ENCODE results near the gene ZBP1.

Gene ZBP1

DNA sequence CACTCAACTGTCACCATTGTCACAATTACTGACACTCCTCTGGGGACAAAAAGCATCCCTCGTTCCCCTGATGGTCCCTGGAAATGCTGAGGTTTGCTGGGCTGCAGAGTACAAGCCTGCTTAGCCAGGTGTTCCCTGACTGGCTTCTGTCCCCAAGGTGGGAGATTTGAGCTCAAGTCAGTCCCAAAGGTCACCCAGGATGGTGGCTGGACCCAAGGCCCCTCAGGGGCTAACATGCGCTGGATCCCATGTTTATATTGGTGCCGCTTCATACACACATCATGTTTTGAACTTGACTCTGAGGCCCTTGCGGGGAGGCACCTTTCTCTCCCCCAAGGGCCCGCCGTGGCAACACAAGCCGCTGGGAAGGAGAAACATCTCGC lies 45.4 kb upstream of the ZBP1 start:
- no peak overlapping the region for H3K4me3 ChIP-seq (ENCODE audit: control insufficient read depth, low read depth, low read length)
- DNase-seq (ENCODE audit: low read depth): no peak
- TF ChIP-seq, protein P1, sequence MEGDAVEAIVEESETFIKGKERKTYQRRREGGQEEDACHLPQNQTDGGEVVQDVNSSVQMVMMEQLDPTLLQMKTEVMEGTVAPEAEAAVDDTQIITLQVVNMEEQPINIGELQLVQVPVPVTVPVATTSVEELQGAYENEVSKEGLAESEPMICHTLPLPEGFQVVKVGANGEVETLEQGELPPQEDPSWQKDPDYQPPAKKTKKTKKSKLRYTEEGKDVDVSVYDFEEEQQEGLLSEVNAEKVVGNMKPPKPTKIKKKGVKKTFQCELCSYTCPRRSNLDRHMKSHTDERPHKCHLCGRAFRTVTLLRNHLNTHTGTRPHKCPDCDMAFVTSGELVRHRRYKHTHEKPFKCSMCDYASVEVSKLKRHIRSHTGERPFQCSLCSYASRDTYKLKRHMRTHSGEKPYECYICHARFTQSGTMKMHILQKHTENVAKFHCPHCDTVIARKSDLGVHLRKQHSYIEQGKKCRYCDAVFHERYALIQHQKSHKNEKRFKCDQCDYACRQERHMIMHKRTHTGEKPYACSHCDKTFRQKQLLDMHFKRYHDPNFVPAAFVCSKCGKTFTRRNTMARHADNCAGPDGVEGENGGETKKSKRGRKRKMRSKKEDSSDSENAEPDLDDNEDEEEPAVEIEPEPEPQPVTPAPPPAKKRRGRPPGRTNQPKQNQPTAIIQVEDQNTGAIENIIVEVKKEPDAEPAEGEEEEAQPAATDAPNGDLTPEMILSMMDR (conservative IDR thresholded peaks at IDR 0.05; ENCODE audit: control insufficient read depth, insufficient read depth, low read depth, low read length): no peak

- no peak for DNase-seq (ENCODE audit: low read depth)
- TF ChIP-seq, protein P1 (conservative IDR thresholded peaks at IDR 0.05; ENCODE audit: control insufficient read depth, insufficient read depth, low read depth, low read length): no peak
- H3K4me3 ChIP-seq (ENCODE audit: control insufficient read depth, low read depth, low read length): no peak overlapping the region
These were observed 44.8 kb upstream of the ZBP1 start for GRCh38 chr20:57664924-57665588.

DNA sequence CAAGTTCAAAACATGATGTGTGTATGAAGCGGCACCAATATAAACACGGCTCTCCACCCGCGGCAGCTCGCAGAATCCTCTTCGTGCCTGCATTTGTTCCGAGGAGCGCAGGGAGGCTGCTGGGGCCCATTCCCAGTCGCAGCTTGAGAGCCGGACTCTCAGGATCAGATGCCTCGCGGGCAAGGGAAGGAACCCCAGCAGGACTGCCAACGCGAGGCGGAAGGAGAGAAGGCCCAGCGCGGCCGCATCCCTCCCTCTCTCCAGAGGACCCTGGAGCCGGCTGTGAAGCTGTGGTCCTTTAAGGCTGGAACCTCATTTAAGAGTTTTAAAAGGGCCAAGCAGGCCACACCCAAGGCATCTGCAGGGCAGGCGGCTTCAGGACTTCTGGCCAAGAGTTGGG lies 44.2 kb upstream of the ZBP1 start:
- no peak overlapping the region for H3K4me3 ChIP-seq (ENCODE audit: control insufficient read depth, low read depth, low read length)
- no peak for DNase-seq (ENCODE audit: low read depth)
- TF ChIP-seq, protein P1 (conservative IDR thresholded peaks at IDR 0.05; ENCODE audit: control insufficient read depth, insufficient read depth, low read depth, low read length): no peak

DNA sequence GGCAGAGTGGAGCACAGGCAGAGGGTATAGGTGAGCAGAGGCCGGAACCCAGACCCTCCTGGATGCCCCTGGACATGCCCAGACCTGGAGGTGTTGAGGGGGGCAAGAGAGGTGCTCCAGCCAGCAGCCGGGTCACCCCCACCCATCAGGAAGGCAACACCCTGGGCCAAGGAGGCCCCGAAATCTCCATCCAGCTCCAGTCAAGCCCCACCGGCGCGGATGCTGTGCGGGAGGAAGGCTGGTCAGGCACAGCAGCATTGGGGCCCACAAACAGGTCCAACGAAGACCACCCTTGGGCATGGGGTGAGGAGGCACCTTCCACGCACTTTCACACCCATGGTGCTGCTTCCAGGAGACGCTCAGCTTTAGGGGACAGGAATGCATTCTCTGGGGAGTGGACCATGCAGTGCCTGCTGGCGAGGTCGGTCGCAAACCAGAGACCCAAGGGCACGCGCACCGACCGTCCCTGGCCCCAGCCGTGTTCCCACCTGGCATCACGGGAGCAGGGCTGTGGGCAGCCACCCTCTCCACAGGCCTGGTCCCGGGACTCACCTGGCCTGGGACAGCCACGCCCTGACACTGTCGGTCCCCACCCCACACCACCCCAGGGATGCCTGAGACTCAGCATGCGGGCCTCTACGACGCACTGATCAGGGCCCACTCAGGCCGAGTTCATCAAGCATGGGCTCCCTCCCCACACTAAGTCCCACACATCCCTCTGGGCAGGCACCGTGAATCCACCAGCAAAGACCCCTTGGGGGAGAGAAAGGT lies 43.6 kb upstream of the ZBP1 start:
- DNase-seq (ENCODE audit: low read depth): no peak
- TF ChIP-seq, protein P1 (conservative IDR thresholded peaks at IDR 0.05; ENCODE audit: control insufficient read depth, insufficient read depth, low read depth, low read length): no peak
- H3K4me3 ChIP-seq (ENCODE audit: control insufficient read depth, low read depth, low read length): no peak overlapping the region

- no peak overlapping the region for H3K4me3 ChIP-seq (ENCODE audit: control insufficient read depth, low read depth, low read length)
- TF ChIP-seq, protein P1 (conservative IDR thresholded peaks at IDR 0.05; ENCODE audit: control insufficient read depth, insufficient read depth, low read depth, low read length): no peak
- DNase-seq (ENCODE audit: low read depth): no peak
These were observed 43.0 kb upstream of the ZBP1 start for GRCh38 chr20:57663241-57663640.

DNA sequence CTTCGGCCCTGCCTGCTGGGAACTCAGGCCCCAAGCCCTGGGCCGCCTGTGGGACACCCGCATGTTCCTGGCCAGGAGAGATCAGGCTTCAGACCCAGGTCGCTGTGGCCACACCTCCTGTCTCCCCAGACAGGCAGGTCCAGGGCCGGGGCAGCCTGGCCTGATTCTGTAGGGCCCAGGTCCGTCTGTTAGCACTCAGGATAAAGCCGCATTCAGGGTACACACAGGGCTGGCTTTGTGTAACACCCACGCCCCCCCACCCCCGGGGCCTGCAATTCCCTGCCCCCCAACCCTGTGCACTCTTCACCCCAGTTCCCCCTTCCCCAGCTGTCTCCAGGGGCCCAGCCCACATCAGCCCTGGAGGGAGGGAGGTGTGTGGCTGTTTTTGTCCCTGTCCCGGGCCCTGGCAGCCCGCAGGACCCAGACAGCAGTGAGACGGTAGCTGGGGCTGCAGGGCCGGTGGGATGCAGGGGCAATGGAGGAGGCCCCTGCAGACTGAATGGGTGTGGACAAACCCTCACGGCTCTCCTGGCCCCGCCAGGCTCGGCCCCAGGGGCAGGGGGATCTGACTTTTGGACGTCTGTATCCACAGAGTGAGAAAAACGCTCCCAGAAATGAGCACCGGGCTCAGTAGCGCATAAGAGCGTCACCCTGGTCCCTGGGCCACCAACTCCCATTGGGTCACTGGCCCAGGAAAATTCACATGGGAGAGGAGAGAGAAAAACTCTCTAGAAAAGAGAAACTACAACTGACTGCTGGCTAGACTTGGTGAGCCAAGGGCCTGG lies 42.4 kb upstream of the ZBP1 start:
- no peak for DNase-seq (ENCODE audit: low read depth)

More for the DNA sequence above, 42.4 kb upstream of the ZBP1 start:
- TF ChIP-seq, protein P1 (conservative IDR thresholded peaks at IDR 0.05; ENCODE audit: control insufficient read depth, insufficient read depth, low read depth, low read length): no peak
- no peak overlapping the region for H3K4me3 ChIP-seq (ENCODE audit: control insufficient read depth, low read depth, low read length)

All from fibroblast of mammary gland (primary cell).